ENCODE measurements around the gene DNAH14. TPM values are rescaled to one million over a fixed set of nuclear protein-coding genes. Genes with fewer than 3 reads are reported as not detected.

Gene DNAH14
- total and polyA plus RNA-seq, 2 of the 13 experiments (the other 11 are each of a cell fraction or from before 2014, with no cell fraction given) = 4.5 to 27.5 TPM

GRCh38 chr1:225155555-225155954, 226.1 kb downstream of the DNAH14 start (continued):
- TF ChIP-seq ZNF256 (CRISPR knock-in tag; conservative IDR thresholded peaks at IDR 0.05) (no peak), ZBTB33 (CRISPR knock-in tag; IDR thresholded peaks at IDR 0.05) (no peak), EZH2 (conservative IDR thresholded peaks at IDR 0.05; ENCODE audit: low read depth, low read length) (no peak), JUNB (CRISPR knock-in tag; IDR thresholded peaks at IDR 0.05; ENCODE audit: borderline replicate concordance) (no peak)

- FAIRE-seq (no peak), DNase-seq (ENCODE audit: low spot score) (no peak), ATAC-seq (no peak)
- Histone ChIP-seq H3K36me3 (replicated peaks in 1 of 2; ENCODE audit: control insufficient read depth in 1 of 2, insufficient read depth in 2 of 2, low read length in 2 of 2) (no peaks in the 10 kb centered on the region), H3K79me2 (ENCODE audit: insufficient read depth, low read length) (no peaks in the 10 kb centered on the region), H3K9me3 (ENCODE audit: low read length) (no peaks in the 10 kb centered on the region), H3K4me2 (ENCODE audit: low read depth, low read length) (no peak overlapping the region), H3K4me3 (replicated peaks in 1 of 3; ENCODE audit: insufficient read depth in 1 of 3, low read depth in 2 of 3, low read length in 3 of 3) (no peak overlapping the region), H3K9ac (ENCODE audit: insufficient read depth, low read depth, low read length) (no peak overlapping the region), H4K20me1 (ENCODE audit: insufficient read depth, low read length) (no peaks in the 10 kb centered on the region), H3K27me3 (ENCODE audit: control insufficient read depth in 1 of 2, insufficient read depth in 2 of 2, low read length in 2 of 2) (no peaks in the 10 kb centered on the region), H2AFZ (ENCODE audit: low read length) (no peak overlapping the region), H3K4me1 (ENCODE audit: insufficient read depth, low read length) (no peaks in the 10 kb centered on the region), H3K27ac (ENCODE audit: extremely low read length, insufficient read depth, low read length) (no peak overlapping the region)
- intact Hi-C loops (cut with micrococcal nuclease; ENCODE audit: unreplicated experiment) = no loop called here
- no TSS peak for BruUV-seq (replicated peaks)
- 84% methylated on average over 3 of the region's 3 CpGs for WGBS (ENCODE audit: low lambda C conversion rate)
- ChIA-PET CTCF (ENCODE audit: low intra/inter-chr PET ratio, low total read pairs) (no interaction called here), POLR2A (no interaction called here)
- in situ Hi-C loops (cut with HindIII; ENCODE audit: extremely low pct_ligation_motif_present, low pct_unique_long_range_greater_than_20kb) = no loop called here
- TF ChIP-seq CHD4 (IDR thresholded peaks at IDR 0.05; ENCODE audit: borderline replicate concordance, low read length) (no peak), RNF219 (CRISPR knock-in tag; IDR thresholded peaks at IDR 0.05) (no peak), KDM4B (CRISPR knock-in tag; IDR thresholded peaks at IDR 0.05) (no peak), TERF1 (CRISPR knock-in tag; IDR thresholded peaks at IDR 0.05) (no peak), CBX1 (IDR thresholded peaks at IDR 0.05; ENCODE audit: low read depth) (no peak), ZNF276 (CRISPR knock-in tag; IDR thresholded peaks at IDR 0.05; ENCODE audit: low read depth) (no peak), HNF1B (CRISPR knock-in tag; IDR thresholded peaks at IDR 0.05) (no peak), MED13 (CRISPR knock-in tag; IDR thresholded peaks at IDR 0.05) (no peak), JUND (CRISPR knock-in tag; IDR thresholded peaks at IDR 0.05) (no peak), SPEN (CRISPR knock-in tag; IDR thresholded peaks at IDR 0.05; ENCODE audit: low read depth) (no peak), HNRNPK (IDR thresholded peaks at IDR 0.05; ENCODE audit: low read depth, low read length, poor library complexity, severe bottlenecking) (no peak), SATB2 (CRISPR knock-in tag; IDR thresholded peaks at IDR 0.05) (no peak)
Observed at GRCh38 chr1:225156254-225156653, 226.8 kb downstream of the DNAH14 start.
